Effector memory CD4-positive, alpha-beta T cell (primary cell): ENCODE measurements around the gene SENP3.
A peak's percentile ranks its signal among the peaks of the same experiment; 100 is the strongest.

Source experiments
- DNase-seq, 3 donors: peaks; one replicate each; pipeline ENCODE4 v3.0.0-alpha.2; 2020
- H3K27ac ChIP-seq: 2 replicates; pipeline ENCODE4 v1.7.0; 2013; ENCODE audit warnings: mild to moderate bottlenecking, low read length, moderate library complexity; ENCODE audit not compliant: insufficient read depth, poor library complexity, severe bottlenecking
- H3K27me3 ChIP-seq: replicated peaks from 2 replicates; pipeline ENCODE4 v1.7.0; 2013; ENCODE audit warnings: mild to moderate bottlenecking, low read length; ENCODE audit not compliant: insufficient read depth, control insufficient read depth, poor library complexity, severe bottlenecking
- H3K36me3 ChIP-seq: 2 replicates; pipeline ENCODE4 v1.7.0; 2013; ENCODE audit warnings: mild to moderate bottlenecking, low read length, moderate library complexity; ENCODE audit not compliant: control insufficient read depth, insufficient read depth
- H3K4me1 ChIP-seq: 2 replicates; pipeline ENCODE4 v1.7.0; 2013; ENCODE audit warnings: low read length, mild to moderate bottlenecking; ENCODE audit not compliant: control insufficient read depth, insufficient read depth, poor library complexity, severe bottlenecking
- H3K4me3 ChIP-seq: 2 replicates; pipeline ENCODE4 v1.7.0; 2013; ENCODE audit warnings: low read length, low read depth, mild to moderate bottlenecking; ENCODE audit not compliant: insufficient read depth, poor library complexity, severe bottlenecking
- H3K9me3 ChIP-seq: 2 replicates; pipeline ENCODE4 v1.7.0; 2013; ENCODE audit warnings: mild to moderate bottlenecking, low read length, moderate library complexity; ENCODE audit not compliant: control insufficient read depth

SENP3 gene

DNA sequence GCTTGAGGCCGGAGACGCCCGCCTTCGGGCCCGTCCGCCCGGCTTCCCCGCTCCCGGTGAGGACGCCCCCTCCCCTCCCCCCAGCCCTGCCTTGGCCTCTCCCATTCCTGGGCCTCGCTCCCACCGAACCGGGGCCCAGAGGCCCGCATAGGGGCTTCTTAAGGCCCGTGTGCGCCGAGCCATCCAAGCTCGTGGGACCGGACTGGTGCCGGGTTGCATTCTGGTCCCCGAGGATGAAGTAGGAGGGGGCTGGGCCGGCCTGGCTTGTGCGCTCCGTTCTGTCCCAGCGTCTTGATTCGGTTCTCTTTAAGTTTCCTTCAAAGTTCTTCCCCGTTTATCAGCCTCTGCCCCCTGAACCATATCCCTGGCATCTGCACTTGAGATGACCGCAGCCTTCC lies 488 bp downstream of the SENP3 start:
- peak overlapping the region; percentile 97 for H3K27ac ChIP-seq
- H3K27me3 ChIP-seq: no peaks in the 10 kb centered on the region
- DNase-seq: no peak
- H3K4me3 ChIP-seq: peak overlapping the region; percentile 92
- peaks cover 19% of the 10 kb centered on the region for H3K4me1 ChIP-seq
- H3K36me3 ChIP-seq: peaks cover 33% of the 10 kb centered on the region
- no peaks in the 10 kb centered on the region for H3K9me3 ChIP-seq

DNA sequence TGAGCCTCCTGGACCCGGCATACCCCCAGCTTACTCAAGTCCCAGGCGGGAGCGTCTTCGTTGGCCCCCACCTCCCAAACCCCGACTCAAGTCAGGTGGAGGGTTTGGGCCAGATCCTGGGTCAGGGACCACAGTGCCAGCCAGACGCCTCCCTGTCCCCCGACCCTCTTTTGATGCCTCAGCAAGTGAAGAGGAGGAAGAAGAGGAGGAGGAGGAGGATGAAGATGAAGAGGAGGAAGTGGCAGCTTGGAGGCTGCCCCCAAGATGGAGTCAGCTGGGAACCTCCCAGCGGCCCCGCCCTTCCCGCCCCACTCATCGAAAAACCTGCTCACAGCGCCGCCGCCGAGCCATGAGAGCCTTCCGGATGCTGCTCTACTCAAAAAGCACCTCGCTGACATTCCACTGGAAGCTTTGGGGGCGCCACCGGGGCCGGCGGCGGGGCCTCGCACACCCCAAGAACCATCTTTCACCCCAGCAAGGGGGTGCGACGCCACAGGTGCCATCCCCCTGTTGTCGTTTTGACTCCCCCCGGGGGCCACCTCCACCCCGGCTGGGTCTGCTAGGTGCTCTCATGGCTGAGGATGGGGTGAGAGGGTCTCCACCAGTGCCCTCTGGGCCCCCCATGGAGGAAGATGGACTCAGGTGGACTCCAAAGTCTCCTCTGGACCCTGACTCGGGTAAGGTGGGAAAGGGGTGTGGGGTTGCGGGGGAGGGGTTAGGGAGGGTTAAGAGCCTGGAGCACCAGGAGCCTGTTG lies 1.6 kb downstream of the SENP3 start:
- Histone ChIP-seq H3K4me3 (peak overlapping the region; percentile 92), H3K9me3 (no peaks in the 10 kb centered on the region), H3K36me3 (peaks cover 33% of the 10 kb centered on the region), H3K27me3 (no peaks in the 10 kb centered on the region), H3K27ac (peak overlapping the region; percentile 97), H3K4me1 (peaks cover 16% of the 10 kb centered on the region)
- DNase-seq: no peak

DNA sequence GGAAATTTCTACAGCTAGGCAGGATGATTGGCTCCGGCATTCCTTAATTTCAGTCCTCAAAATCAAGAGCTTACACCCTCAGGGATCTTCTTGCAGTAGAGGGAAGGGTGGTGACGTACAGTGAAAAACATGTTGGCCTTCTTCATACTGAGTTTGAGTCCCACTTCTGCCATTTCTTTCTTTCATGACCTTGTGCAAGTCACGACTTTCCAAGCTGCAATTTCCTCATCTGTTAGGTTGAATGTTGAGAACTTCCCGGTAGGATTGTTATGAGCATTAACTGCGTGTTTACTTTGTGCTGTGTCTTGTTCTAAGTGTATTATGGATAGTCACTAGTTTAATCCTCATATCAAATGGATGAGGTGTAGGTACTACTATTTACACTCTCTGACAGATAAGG lies 7.9 kb downstream of the SENP3 start:
- H3K27me3 ChIP-seq: no peaks in the 10 kb centered on the region
- H3K4me1 ChIP-seq: peaks cover 12% of the 10 kb centered on the region
- no peaks in the 10 kb centered on the region for H3K9me3 ChIP-seq
- H3K27ac ChIP-seq: no peak overlapping the region
- peaks cover 50% of the 10 kb centered on the region for H3K36me3 ChIP-seq
- no peak overlapping the region for H3K4me3 ChIP-seq
- no peak for DNase-seq

DNA sequence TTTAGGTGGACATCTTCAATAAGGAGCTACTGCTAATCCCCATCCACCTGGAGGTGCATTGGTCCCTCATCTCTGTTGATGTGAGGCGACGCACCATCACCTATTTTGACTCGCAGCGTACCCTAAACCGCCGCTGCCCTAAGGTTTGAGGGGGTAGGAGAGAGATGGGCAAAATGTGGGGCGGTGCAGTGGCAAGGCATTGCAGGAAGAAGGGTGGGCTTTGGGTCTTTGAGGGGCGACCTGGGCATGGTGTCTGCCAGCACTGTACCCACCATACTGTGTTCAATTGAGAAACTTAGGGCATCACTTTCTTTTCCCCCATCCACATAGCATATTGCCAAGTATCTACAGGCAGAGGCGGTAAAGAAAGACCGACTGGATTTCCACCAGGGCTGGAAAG lies 8.6 kb downstream of the SENP3 start:
- no peak for DNase-seq
- Histone ChIP-seq H3K27me3 (no peaks in the 10 kb centered on the region), H3K36me3 (peaks cover 50% of the 10 kb centered on the region), H3K4me3 (no peak overlapping the region), H3K27ac (no peak overlapping the region), H3K4me1 (peaks cover 16% of the 10 kb centered on the region), H3K9me3 (no peaks in the 10 kb centered on the region)

DNA sequence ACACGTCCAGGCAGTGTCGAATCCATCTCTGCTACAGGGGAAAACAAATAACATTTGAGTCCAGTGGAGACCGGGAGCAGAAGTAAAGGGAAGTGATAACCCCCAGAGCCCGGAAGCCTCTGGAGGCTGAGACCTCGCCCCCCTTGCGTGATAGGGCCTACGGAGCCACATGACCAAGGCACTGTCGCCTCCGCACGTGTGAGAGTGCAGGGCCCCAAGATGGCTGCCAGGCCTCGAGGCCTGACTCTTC lies 10.5 kb downstream of the SENP3 start:
- no peak for DNase-seq
- H3K36me3 ChIP-seq: peaks cover 56% of the 10 kb centered on the region
- H3K4me3 ChIP-seq: peak overlapping the region; percentile 33
- no peaks in the 10 kb centered on the region for H3K27me3 ChIP-seq
- H3K4me1 ChIP-seq: peaks cover 19% of the 10 kb centered on the region
- no peaks in the 10 kb centered on the region for H3K9me3 ChIP-seq
- peak overlapping the region; percentile 83 for H3K27ac ChIP-seq

DNA sequence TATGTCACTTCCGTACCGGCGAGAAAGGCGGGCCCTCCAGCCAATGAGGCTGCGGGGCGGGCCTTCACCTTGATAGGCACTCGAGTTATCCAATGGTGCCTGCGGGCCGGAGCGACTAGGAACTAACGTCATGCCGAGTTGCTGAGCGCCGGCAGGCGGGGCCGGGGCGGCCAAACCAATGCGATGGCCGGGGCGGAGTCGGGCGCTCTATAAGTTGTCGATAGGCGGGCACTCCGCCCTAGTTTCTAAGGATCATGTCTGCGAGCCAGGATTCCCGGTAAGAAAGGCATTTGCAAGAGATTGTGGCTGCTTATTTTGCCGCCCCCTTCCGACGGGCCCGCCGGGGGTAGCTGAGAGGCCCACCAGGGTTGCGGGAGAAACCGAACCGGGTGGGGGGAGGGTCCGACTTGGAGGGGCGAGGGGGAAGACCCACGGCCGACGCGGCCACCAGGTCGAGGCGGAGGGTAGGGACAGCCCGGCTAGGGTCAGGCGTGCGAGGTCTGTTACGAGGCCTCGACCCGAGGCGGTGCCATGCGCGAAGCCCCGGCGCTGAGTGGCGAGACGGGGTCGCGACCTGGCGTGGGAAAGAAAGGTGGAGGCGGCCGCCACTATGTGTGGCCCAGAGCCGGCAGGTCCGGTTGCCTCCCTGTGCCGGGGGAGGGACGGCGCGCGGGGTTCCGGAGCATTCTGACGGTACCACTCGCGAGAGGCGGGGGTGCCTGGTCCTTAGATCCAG lies 11.0 kb downstream of the SENP3 start:
- Histone ChIP-seq H3K9me3 (no peaks in the 10 kb centered on the region), H3K36me3 (peaks cover 57% of the 10 kb centered on the region), H3K4me1 (peaks cover 19% of the 10 kb centered on the region), H3K27me3 (no peaks in the 10 kb centered on the region), H3K4me3 (peak overlapping the region; percentile 100), H3K27ac (peak overlapping the region; percentile 98)
- DNase-seq: peak; percentile 100

DNA sequence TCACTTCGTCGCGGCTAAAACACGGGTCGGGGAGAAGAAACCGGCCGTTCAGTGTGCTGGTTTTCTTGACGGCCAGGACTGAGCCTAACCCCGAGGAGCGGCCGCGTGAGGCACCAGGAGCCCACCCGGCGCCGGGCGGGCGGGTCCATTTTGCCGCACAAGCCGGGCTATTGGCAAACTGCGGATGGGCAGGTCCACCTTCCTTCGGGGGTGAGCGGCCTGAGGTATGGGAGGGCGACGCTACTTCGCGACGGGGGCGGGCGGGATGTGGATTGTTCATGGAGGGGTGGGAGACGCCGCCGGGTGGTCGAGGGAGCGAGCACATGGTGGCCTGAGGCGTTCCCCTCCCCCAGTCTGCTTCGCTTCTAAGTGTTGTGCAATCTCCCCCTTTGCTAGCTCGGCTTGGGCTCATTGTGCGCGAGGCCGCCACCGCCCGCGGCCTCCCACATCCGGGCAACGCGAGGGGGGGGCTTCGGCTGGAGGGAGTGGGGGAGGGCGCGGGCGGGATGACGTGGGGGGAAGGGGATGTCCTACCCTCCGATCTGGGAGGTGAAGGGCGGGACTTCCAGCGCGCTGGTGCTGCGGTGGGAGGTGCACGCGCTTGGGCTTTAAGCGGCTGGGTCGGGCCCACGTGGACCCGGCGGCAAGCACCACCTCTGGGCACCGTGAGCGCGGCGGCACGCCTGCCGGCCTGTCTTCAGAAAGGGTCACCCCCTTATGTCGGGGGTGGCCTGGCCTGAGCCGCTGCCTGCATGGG lies 11.8 kb downstream of the SENP3 start:
- peaks cover 61% of the 10 kb centered on the region for H3K36me3 ChIP-seq
- peaks cover 19% of the 10 kb centered on the region for H3K4me1 ChIP-seq
- H3K9me3 ChIP-seq: no peaks in the 10 kb centered on the region
- DNase-seq: peak; percentile 83 to 90 (median 90)
- H3K4me3 ChIP-seq: peak overlapping the region; percentile 100
- peak overlapping the region; percentile 98 for H3K27ac ChIP-seq
- H3K27me3 ChIP-seq: no peaks in the 10 kb centered on the region

DNA sequence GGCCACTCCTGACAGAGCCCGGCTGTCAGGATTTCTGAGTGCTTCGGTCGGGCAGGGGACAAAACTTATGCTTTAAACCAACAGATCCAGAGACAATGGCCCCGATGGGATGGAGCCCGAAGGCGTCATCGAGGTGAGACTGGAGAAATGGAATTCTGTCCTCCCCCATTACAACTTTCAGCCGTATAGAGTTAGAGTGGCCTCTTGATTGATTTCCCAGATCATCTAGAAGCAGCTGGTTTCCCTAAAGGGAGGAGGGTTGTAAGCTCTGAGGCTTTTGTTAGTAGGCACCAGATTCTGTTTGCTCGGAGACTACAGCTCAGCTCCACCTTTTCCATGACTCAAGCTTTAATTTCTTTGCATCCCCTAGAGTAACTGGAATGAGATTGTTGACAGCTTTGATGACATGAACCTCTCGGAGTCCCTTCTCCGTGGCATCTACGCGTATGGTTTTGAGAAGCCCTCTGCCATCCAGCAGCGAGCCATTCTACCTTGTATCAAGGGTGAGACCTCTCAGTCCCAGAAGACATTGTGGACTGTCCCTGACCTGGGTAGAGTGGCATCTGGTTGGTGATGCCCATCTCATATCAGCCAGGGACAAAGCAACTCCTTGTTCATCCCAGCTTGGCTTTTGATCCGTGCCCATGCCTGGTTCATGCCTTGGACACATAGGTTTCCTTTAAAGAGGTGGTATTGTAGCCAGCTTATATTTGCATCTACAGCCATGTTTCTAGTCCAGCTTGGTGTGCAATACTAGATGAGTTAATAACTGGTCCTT lies 12.6 kb downstream of the SENP3 start:
- Histone ChIP-seq H3K36me3 (peaks cover 68% of the 10 kb centered on the region), H3K4me3 (peak overlapping the region; percentile 100), H3K4me1 (peaks cover 24% of the 10 kb centered on the region), H3K27me3 (no peaks in the 10 kb centered on the region), H3K27ac (peak overlapping the region; percentile 98), H3K9me3 (no peaks in the 10 kb centered on the region)
- DNase-seq: no peak

DNA sequence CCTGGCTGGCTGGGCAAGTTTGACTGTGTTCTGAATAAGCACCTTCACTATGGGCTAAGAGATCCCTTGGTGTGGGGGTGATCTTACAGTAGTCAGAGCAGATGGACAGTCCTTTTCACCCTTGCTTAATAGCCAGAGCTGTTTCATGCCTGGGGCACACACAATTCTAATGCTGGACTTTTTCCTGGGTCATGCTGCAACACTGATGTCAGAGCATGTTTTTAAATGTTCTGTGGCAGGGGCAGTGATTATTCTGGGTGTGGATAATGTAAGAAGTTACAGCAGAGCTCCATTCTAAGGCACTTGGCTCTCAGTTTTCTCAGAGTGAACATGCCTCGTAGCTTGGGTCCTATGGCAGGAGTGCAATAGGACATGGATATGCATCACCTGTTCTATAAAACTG lies 13.8 kb downstream of the SENP3 start:
- DNase-seq: no peak
- Histone ChIP-seq H3K27ac (peak overlapping the region; percentile 43), H3K36me3 (peaks cover 57% of the 10 kb centered on the region), H3K4me3 (no peak overlapping the region), H3K27me3 (no peaks in the 10 kb centered on the region), H3K9me3 (no peaks in the 10 kb centered on the region), H3K4me1 (peaks cover 27% of the 10 kb centered on the region)
